H1 (cell line): ENCODE data around the gene ITGA5. TPM values are rescaled to one million over a fixed set of nuclear protein-coding genes. Genes with fewer than 3 reads are reported as not detected.
A peak's percentile ranks its signal among the peaks of the same experiment; 100 is the strongest.

Source experiments
- ASH2L ChIP-seq: fragments of 200-600, 300-600 bp; sonication (generic); IDR thresholded peaks from one replicate; pipeline ENCODE4 v1.7.1; 2017; ENCODE audit warnings: low read length
- CBX5 ChIP-seq: fragments of 300-800, 300-1000 bp; sonication (generic); IDR thresholded peaks from 2 replicates; pipeline ENCODE4 v1.7.1; 2016; ENCODE audit warnings: antibody characterized with exemption, low read length, low read depth
- CEBPB ChIP-seq: IDR thresholded peaks from 2 replicates; pipeline ENCODE4 v1.6.1; 2012; ENCODE audit warnings: low read depth, low read length
- EGR1 ChIP-seq: IDR thresholded peaks from 2 replicates; pipeline ENCODE4 v1.6.1; 2011; ENCODE audit warnings: low read depth, low read length, borderline replicate concordance
- EZH2 ChIP-seq: fragments of 200-600 bp; sonication (generic); IDR thresholded peaks from 2 replicates; pipeline ENCODE4 v1.7.1; 2012; ENCODE audit warnings: low read depth, mild to moderate bottlenecking, moderate library complexity, low read length, inconsistent platforms; ENCODE audit not compliant: severe bottlenecking
- GTF2F1 ChIP-seq: IDR thresholded peaks from 2 replicates; pipeline ENCODE4 v1.6.1; 2012; ENCODE audit warnings: low read depth, low read length, improper control_type of control experiment, borderline replicate concordance
- JUND ChIP-seq: IDR thresholded peaks from 2 replicates; pipeline ENCODE4 v1.6.1; 2011; ENCODE audit warnings: mild to moderate bottlenecking, improper control_type of control experiment, low read length
- POLR2A ChIP-seq, 2 experiments: IDR thresholded peaks; 1 replicate in 1 of 2; 2 replicates in 1 of 2; pipeline ENCODE4 v1.6.1; 2011; ENCODE audit warnings: low read depth in 2 of 2, low read length in 2 of 2, mild to moderate bottlenecking in 2 of 2; ENCODE audit errors: control extremely low read depth in 1 of 2
- POLR2AphosphoS5 ChIP-seq: IDR thresholded peaks from 2 replicates; pipeline ENCODE4 v1.6.1; 2011; ENCODE audit warnings: low read depth, low read length
- RXRA ChIP-seq: IDR thresholded peaks from 2 replicates; pipeline ENCODE4 v1.6.1; 2011; ENCODE audit warnings: low read depth, mild to moderate bottlenecking, low read length, moderate library complexity; ENCODE audit not compliant: insufficient read depth
- SIN3A ChIP-seq, 2 experiments: IDR thresholded peaks in 1 of 2; conservative IDR thresholded peaks in 1 of 2; 2 replicates each; pipeline ENCODE4 v1.6.1; 2011 to 2012; ENCODE audit warnings: low read length in 2 of 2, improper control_type of control experiment in 1 of 2, low read depth in 1 of 2, mild to moderate bottlenecking in 1 of 2
- TAF7 ChIP-seq: optimal IDR thresholded peaks from 2 replicates; pipeline ENCODE3; 2011; ENCODE audit warnings: low read depth, mild to moderate bottlenecking, inconsistent platforms, low read length, moderate library complexity, borderline replicate concordance
- TBP ChIP-seq: IDR thresholded peaks from 2 replicates; pipeline ENCODE4 v1.6.1; 2011; ENCODE audit warnings: low read depth, low read length, improper control_type of control experiment
- TCF12 ChIP-seq: IDR thresholded peaks from 2 replicates; pipeline ENCODE4 v1.6.1; 2011; ENCODE audit warnings: low read depth, mild to moderate bottlenecking, low read length
- YY1 ChIP-seq: IDR thresholded peaks from 2 replicates; pipeline ENCODE4 v1.6.1; 2011; ENCODE audit warnings: low read depth, mild to moderate bottlenecking, low read length
- polyA plus RNA-seq, 7 experiments: library from polyadenylated mRNA; depleted of rRNA in 3 of 7; stranded (reverse) in 5 of 7; unstranded in 2 of 7; fragments of >200 nt in 5 of 7; fragments of 200-250 nt in 2 of 7; gene quantifications; 1 replicate in 5 of 7; 2 replicates in 1 of 7; 4 replicates in 1 of 7; pipeline versions ENCODE4 v1.2.1 to v1.2.3, GENCODE V29; 2011 to 2013; ENCODE audit warnings: missing spikeins in 2 of 7, mixed read lengths in 2 of 7
- total RNA-seq: library from RNA; stranded (reverse); fragmentation: NEBNext Ultra II Directional; extraction: Animal tissue kit (Norgen Biotek cat#: 25700); gene quantifications from 2 replicates; pipeline ENCODE4 v1.2.1, GENCODE V29; 2021
- TF ChIP-seq, protein P1 (sequence below): IDR thresholded peaks from 2 replicates; pipeline ENCODE4 v1.6.1; 2012; ENCODE audit warnings: inconsistent platforms
- TF ChIP-seq, protein P2 (sequence below): IDR thresholded peaks from 2 replicates; pipeline ENCODE4 v1.6.1; 2011; ENCODE audit warnings: low read depth, mild to moderate bottlenecking, low read length; ENCODE audit not compliant: insufficient read depth
- TF ChIP-seq, protein P3 (sequence below), 3 experiments: IDR thresholded peaks; 1 replicate in 2 of 3; 2 replicates in 1 of 3; pipeline versions ENCODE4 v1.5.1 to v1.6.1; 2011; ENCODE audit warnings: low read length in 3 of 3, mild to moderate bottlenecking in 3 of 3, inconsistent platforms in 2 of 3, low read depth in 1 of 3, moderate library complexity in 1 of 3; ENCODE audit not compliant: insufficient read depth in 1 of 3; ENCODE audit errors: control extremely low read depth in 1 of 3
- TF ChIP-seq, protein P4 (sequence below): IDR thresholded peaks from 2 replicates; pipeline ENCODE4 v1.6.1; 2012; ENCODE audit warnings: inconsistent platforms

ITGA5 gene
- total and polyA plus RNA-seq, 2 of the 8 experiments (the other 6 are each of a cell fraction or from before 2014, with no cell fraction given): 11.6 to 19.4 TPM

DNA sequence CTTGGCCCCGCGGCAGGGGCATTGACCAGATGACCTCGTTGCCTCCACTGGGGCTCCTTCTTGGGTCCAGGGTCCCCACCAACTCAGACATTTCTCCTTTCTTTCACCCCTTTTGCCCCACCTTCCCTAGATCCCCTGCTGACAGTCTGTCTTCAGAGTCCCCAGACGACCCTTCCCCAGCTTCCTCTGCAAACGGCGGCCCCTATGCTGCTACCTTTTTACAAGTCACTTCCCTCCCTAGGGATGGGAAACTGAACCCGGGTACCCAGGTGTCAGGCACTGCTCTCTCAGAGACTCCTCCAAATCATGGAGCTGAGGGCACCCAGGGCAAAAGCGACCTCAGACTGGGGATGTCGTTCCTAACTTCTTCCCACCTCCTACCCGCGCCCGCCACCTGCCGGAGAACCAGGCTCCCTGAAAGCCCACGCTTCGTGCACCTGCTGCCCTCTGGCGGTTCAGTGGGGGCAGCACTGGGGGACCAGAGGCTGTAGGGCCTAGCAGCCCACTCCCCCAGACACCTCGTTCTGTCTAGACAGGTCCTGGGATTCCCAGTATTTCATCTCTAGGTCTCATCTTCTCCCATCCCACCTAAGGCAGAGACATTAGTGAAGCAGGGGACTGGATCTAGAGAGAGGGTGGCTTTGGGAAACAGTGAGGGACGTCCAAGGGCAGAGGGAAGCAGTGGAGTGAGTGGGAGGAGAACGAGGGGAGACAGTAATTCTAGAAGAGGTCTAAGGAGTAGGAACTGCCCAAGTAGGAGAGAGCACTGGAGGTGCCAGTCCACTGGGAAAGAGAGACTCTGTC, 39.5 kb downstream of the ITGA5 start (continued):
- TF ChIP-seq EZH2: no peak
- no peak for TF ChIP-seq POLR2AphosphoS5
- TF ChIP-seq, protein P1, sequence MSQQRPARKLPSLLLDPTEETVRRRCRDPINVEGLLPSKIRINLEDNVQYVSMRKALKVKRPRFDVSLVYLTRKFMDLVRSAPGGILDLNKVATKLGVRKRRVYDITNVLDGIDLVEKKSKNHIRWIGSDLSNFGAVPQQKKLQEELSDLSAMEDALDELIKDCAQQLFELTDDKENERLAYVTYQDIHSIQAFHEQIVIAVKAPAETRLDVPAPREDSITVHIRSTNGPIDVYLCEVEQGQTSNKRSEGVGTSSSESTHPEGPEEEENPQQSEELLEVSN: 0 out of 2 replicates have a peak, but pooled peaks have one; percentile 34
- 0 out of 2 replicates have a peak, but pooled peaks have one; percentile 65 for TF ChIP-seq RXRA
- peak; percentile 51; the same call in 1 of the 2 replicates for TF ChIP-seq YY1
- TF ChIP-seq, protein P2, sequence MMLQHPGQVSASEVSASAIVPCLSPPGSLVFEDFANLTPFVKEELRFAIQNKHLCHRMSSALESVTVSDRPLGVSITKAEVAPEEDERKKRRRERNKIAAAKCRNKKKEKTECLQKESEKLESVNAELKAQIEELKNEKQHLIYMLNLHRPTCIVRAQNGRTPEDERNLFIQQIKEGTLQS: peak; percentile 82
- 0 out of 2 replicates have a peak, but pooled peaks have one; percentile 66 for TF ChIP-seq TCF12
- TF ChIP-seq JUND: peak; percentile 66; the same call in 1 of the 2 replicates
- peak; percentile 46; the same call in 1 of the 2 replicates for TF ChIP-seq EGR1
- TF ChIP-seq ASH2L: no peak
- peak; percentile 28; the same call in 1 of the 2 replicates for TF ChIP-seq GTF2F1
- no peak for TF ChIP-seq CBX5
- peak; percentile 84 for TF ChIP-seq TAF7
- 0 out of 2 replicates have a peak, but pooled peaks have one; percentile 16 for TF ChIP-seq CEBPB
- TF ChIP-seq, protein P3, sequence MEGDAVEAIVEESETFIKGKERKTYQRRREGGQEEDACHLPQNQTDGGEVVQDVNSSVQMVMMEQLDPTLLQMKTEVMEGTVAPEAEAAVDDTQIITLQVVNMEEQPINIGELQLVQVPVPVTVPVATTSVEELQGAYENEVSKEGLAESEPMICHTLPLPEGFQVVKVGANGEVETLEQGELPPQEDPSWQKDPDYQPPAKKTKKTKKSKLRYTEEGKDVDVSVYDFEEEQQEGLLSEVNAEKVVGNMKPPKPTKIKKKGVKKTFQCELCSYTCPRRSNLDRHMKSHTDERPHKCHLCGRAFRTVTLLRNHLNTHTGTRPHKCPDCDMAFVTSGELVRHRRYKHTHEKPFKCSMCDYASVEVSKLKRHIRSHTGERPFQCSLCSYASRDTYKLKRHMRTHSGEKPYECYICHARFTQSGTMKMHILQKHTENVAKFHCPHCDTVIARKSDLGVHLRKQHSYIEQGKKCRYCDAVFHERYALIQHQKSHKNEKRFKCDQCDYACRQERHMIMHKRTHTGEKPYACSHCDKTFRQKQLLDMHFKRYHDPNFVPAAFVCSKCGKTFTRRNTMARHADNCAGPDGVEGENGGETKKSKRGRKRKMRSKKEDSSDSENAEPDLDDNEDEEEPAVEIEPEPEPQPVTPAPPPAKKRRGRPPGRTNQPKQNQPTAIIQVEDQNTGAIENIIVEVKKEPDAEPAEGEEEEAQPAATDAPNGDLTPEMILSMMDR (IDR thresholded peaks at IDR 0.05; ENCODE audit: control extremely low read depth in 1 of 3, insufficient read depth in 1 of 3, low read depth in 1 of 3, low read length in 3 of 3): peak; percentile 100
- peak in 1 of 2 experiments; percentile 81; a peak in 1 of 4 replicates for TF ChIP-seq SIN3A (conservative IDR thresholded peaks at IDR 0.05 in 1 of 2, IDR thresholded peaks at IDR 0.05 in 1 of 2; ENCODE audit: low read depth in 1 of 2, low read length in 2 of 2)
- peak; percentile 43; the same call in 1 of the 2 replicates for TF ChIP-seq TBP
- TF ChIP-seq, protein P4, sequence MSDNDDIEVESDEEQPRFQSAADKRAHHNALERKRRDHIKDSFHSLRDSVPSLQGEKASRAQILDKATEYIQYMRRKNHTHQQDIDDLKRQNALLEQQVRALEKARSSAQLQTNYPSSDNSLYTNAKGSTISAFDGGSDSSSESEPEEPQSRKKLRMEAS: peak; percentile 83
- no peak for TF ChIP-seq POLR2A (IDR thresholded peaks at IDR 0.05; ENCODE audit: control extremely low read depth in 1 of 2, low read depth in 2 of 2, low read length in 2 of 2)
